Mesenchymal stem cell (in vitro differentiated cells and primary cell): ENCODE data around the gene MARK1.

ENCODE experiments used
- DNase-seq: peaks from one replicate; pipeline ENCODE4 v3.0.0-alpha.2; 2013
- H2AFZ ChIP-seq: one replicate; pipeline ENCODE4 v1.6.1; 2013; ENCODE audit warnings: low read depth, mild to moderate bottlenecking, control low read depth, inconsistent platforms, low read length, moderate library complexity
- H2AK5ac ChIP-seq: 2 replicates; pipeline ENCODE4 v1.6.1; 2013; ENCODE audit warnings: low read length, moderate library complexity, mild to moderate bottlenecking, inconsistent platforms; ENCODE audit not compliant: severe bottlenecking
- H2BK120ac ChIP-seq: one replicate; pipeline ENCODE4 v1.6.1; 2013; ENCODE audit warnings: low read depth, mild to moderate bottlenecking, inconsistent platforms, low read length, moderate library complexity
- H2BK12ac ChIP-seq, 2 experiments: one replicate each; pipeline ENCODE4 v1.6.1; 2013; ENCODE audit warnings: inconsistent platforms in 2 of 2, low read length in 2 of 2, mild to moderate bottlenecking in 2 of 2, moderate library complexity in 2 of 2, control low read depth in 1 of 2
- H2BK15ac ChIP-seq: one replicate; pipeline ENCODE4 v1.6.1; 2013; ENCODE audit warnings: mild to moderate bottlenecking, low read depth, inconsistent platforms; ENCODE audit not compliant: poor library complexity, severe bottlenecking
- H2BK5ac ChIP-seq: 2 replicates; pipeline ENCODE4 v1.6.1; 2013; ENCODE audit warnings: low read depth, mild to moderate bottlenecking, low read length, control low read depth, inconsistent platforms; ENCODE audit not compliant: poor library complexity, severe bottlenecking
- H3K14ac ChIP-seq, 2 experiments: one replicate each; pipeline ENCODE4 v1.6.1; 2013; ENCODE audit warnings: inconsistent platforms in 2 of 2, low read length in 2 of 2, control low read depth in 1 of 2, mild to moderate bottlenecking in 1 of 2, moderate library complexity in 1 of 2
- H3K18ac ChIP-seq, 2 experiments: one replicate each; pipeline ENCODE4 v1.6.1; 2013; ENCODE audit warnings: inconsistent platforms in 2 of 2, low read length in 2 of 2, control low read depth in 1 of 2, low read depth in 1 of 2, mild to moderate bottlenecking in 1 of 2
- H3K23ac ChIP-seq, 2 experiments: one replicate each; pipeline ENCODE4 v1.6.1; 2013; ENCODE audit warnings: inconsistent platforms in 2 of 2, low read length in 2 of 2, mild to moderate bottlenecking in 2 of 2, moderate library complexity in 2 of 2, control low read depth in 1 of 2
- H3K27ac ChIP-seq: 2 replicates; pipeline ENCODE4 v1.5.1; 2013; ENCODE audit warnings: mild to moderate bottlenecking, moderate library complexity, low read length, control low read depth, inconsistent platforms; ENCODE audit not compliant: poor library complexity, severe bottlenecking
- H3K27me3 ChIP-seq, 2 experiments: 2 replicates each; pipeline versions ENCODE4 v1.6.1 to v1.7.0; 2013; ENCODE audit warnings: low read length in 2 of 2, mild to moderate bottlenecking in 2 of 2, moderate library complexity in 2 of 2, control low read depth in 1 of 2, inconsistent platforms in 1 of 2; ENCODE audit not compliant: control insufficient read depth in 1 of 2, insufficient read depth in 1 of 2
- H3K36me3 ChIP-seq, 2 experiments: 2 replicates each; pipeline versions ENCODE4 v1.6.1 to v1.7.0; 2013; ENCODE audit warnings: low read length in 2 of 2, control low read depth in 1 of 2, inconsistent platforms in 1 of 2, low read depth in 1 of 2, mild to moderate bottlenecking in 1 of 2; ENCODE audit not compliant: insufficient read depth in 2 of 2, control insufficient read depth in 1 of 2
- H3K4ac ChIP-seq, 2 experiments: one replicate each; pipeline ENCODE4 v1.6.1; 2013; ENCODE audit warnings: inconsistent platforms in 2 of 2, low read length in 2 of 2, mild to moderate bottlenecking in 2 of 2, moderate library complexity in 2 of 2, control low read depth in 1 of 2, low read depth in 1 of 2
- H3K4me1 ChIP-seq: 2 replicates; pipeline ENCODE4 v1.6.1; 2013; ENCODE audit warnings: low read depth, low read length, control low read depth; ENCODE audit not compliant: control insufficient read depth, insufficient read depth
- H3K4me2 ChIP-seq: 2 replicates; pipeline ENCODE4 v1.6.1; 2013; ENCODE audit warnings: low read length, mild to moderate bottlenecking, inconsistent platforms; ENCODE audit not compliant: poor library complexity, severe bottlenecking
- H3K4me3 ChIP-seq, 2 experiments: 2 replicates each; pipeline versions ENCODE4 v1.5.1 to v1.7.0; 2013; ENCODE audit warnings: low read length in 2 of 2, mild to moderate bottlenecking in 2 of 2, control low read depth in 1 of 2, low read depth in 1 of 2; ENCODE audit not compliant: insufficient read depth in 1 of 2
- H3K79me1 ChIP-seq: replicated peaks from 2 replicates; pipeline ENCODE4 v1.6.1; 2013; ENCODE audit warnings: mild to moderate bottlenecking, control low read depth, low read length, inconsistent platforms; ENCODE audit not compliant: poor library complexity, severe bottlenecking
- H3K9ac ChIP-seq: 2 replicates; pipeline ENCODE4 v1.7.0; 2013; ENCODE audit warnings: mild to moderate bottlenecking, low read length, moderate library complexity
- H3K9me3 ChIP-seq: 2 replicates; pipeline ENCODE4 v1.7.0; 2013; ENCODE audit warnings: mild to moderate bottlenecking, low read length; ENCODE audit not compliant: control insufficient read depth
- H4K8ac ChIP-seq: one replicate; pipeline ENCODE4 v1.6.1; 2013; ENCODE audit warnings: inconsistent platforms, mild to moderate bottlenecking, low read length, moderate library complexity
- H4K91ac ChIP-seq: one replicate; pipeline ENCODE4 v1.6.1; 2013; ENCODE audit warnings: mild to moderate bottlenecking, low read length, inconsistent platforms
- WGBS: methylation state at CpG from one replicate; pipeline ENCODE4 v1.1.7; 2013; ENCODE audit warnings: mixed read lengths; 5-methylcytosine and 5-hydroxymethylcytosine counted together

Gene MARK1

GRCh38 chr1:220498188-220498587, 29.7 kb upstream of the MARK1 start:
- Histone ChIP-seq H3K9me3 (no peaks in the 10 kb centered on the region), H2BK12ac (no peak overlapping the region), H3K14ac (no peak overlapping the region), H4K8ac (no peak overlapping the region), H4K91ac (no peak overlapping the region), H3K27me3 (no peaks in the 10 kb centered on the region), H3K27ac (no peak overlapping the region), H2BK15ac (no peak overlapping the region), H3K23ac (no peak overlapping the region), H3K79me1 (no peaks in the 10 kb centered on the region), H2AFZ (no peak overlapping the region), H2AK5ac (no peak overlapping the region), H3K9ac (peak overlapping the region; percentile 31), H3K4me3 (no peak overlapping the region), H2BK120ac (no peak overlapping the region), H3K4ac (no peak overlapping the region), H3K36me3 (no peaks in the 10 kb centered on the region), H2BK5ac (no peak overlapping the region), H3K18ac (no peak overlapping the region), H3K4me1 (no peaks in the 10 kb centered on the region), H3K4me2 (no peak overlapping the region)
- no peak for DNase-seq
- WGBS: 80% methylated on average over 2 of the region's 2 CpGs

- no peak overlapping the region for H3K27ac ChIP-seq
- H3K9ac ChIP-seq: no peak overlapping the region
Observed at GRCh38 chr1:220500372-220500771, 27.6 kb upstream of the MARK1 start.

GRCh38 chr1:220504329-220504728, 23.6 kb upstream of the MARK1 start:
- no peak overlapping the region for H2AFZ ChIP-seq
- H3K27me3 ChIP-seq: peaks cover 0 to 11% of the 10 kb centered on the region in 2 experiments
- H3K36me3 ChIP-seq: no peaks in the 10 kb centered on the region
- no peak overlapping the region for H2BK120ac ChIP-seq
- no peak overlapping the region for H3K27ac ChIP-seq
- H3K4me3 ChIP-seq: no peak overlapping the region
- H2BK15ac ChIP-seq: no peak overlapping the region
- no peak overlapping the region for H2BK12ac ChIP-seq
- no peak overlapping the region for H3K4ac ChIP-seq
- no peak overlapping the region for H4K8ac ChIP-seq
- no peak overlapping the region for H3K14ac ChIP-seq
- DNase-seq: no peak
- H3K4me2 ChIP-seq: no peak overlapping the region
- H3K9me3 ChIP-seq: no peaks in the 10 kb centered on the region
- no peak overlapping the region for H2AK5ac ChIP-seq
- WGBS: 86% methylated on average over 5 of the region's 5 CpGs
- H3K18ac ChIP-seq: no peak overlapping the region
- no peak overlapping the region for H4K91ac ChIP-seq
- H3K23ac ChIP-seq: no peak overlapping the region
- H3K79me1 ChIP-seq: no peaks in the 10 kb centered on the region
- H2BK5ac ChIP-seq: no peak overlapping the region
- H3K4me1 ChIP-seq: no peaks in the 10 kb centered on the region
- H3K9ac ChIP-seq: no peak overlapping the region

More at GRCh38 chr1:220500372-220500771, 27.6 kb upstream of the MARK1 start:
- Histone ChIP-seq H2AK5ac (no peak overlapping the region), H3K4me3 (no peak overlapping the region), H3K4me2 (no peak overlapping the region), H3K27me3 (peaks cover 0 to 11% of the 10 kb centered on the region in 2 experiments), H3K14ac (no peak overlapping the region), H4K91ac (no peak overlapping the region), H3K36me3 (no peaks in the 10 kb centered on the region), H2BK5ac (no peak overlapping the region), H2BK120ac (no peak overlapping the region), H3K4ac (no peak overlapping the region), H3K79me1 (no peaks in the 10 kb centered on the region), H3K9me3 (no peaks in the 10 kb centered on the region), H3K4me1 (no peaks in the 10 kb centered on the region), H2BK12ac (no peak overlapping the region), H3K23ac (no peak overlapping the region), H2AFZ (no peak overlapping the region), H4K8ac (no peak overlapping the region), H2BK15ac (no peak overlapping the region), H3K18ac (no peak overlapping the region)
- no peak for DNase-seq
- 100% methylated on average over 1 of the region's 1 CpG for WGBS

- Histone ChIP-seq H3K14ac (peak overlapping the region in 1 of 2 experiments; percentile 57), H3K79me1 (no peaks in the 10 kb centered on the region), H2BK5ac (no peak overlapping the region), H3K9ac (no peak overlapping the region), H2BK12ac (no peak overlapping the region), H3K4ac (no peak overlapping the region), H3K4me2 (no peak overlapping the region), H2BK120ac (no peak overlapping the region), H4K8ac (no peak overlapping the region), H3K9me3 (no peaks in the 10 kb centered on the region), H3K27me3 (peaks cover 0 to 11% of the 10 kb centered on the region in 2 experiments), H2BK15ac (no peak overlapping the region), H2AK5ac (no peak overlapping the region), H3K36me3 (no peaks in the 10 kb centered on the region), H4K91ac (no peak overlapping the region), H3K4me1 (no peaks in the 10 kb centered on the region), H3K23ac (no peak overlapping the region), H2AFZ (no peak overlapping the region), H3K27ac (no peak overlapping the region), H3K4me3 (no peak overlapping the region), H3K18ac (no peak overlapping the region)
- no peak for DNase-seq
- WGBS: 92% methylated on average over 4 of the region's 5 CpGs
Observed at GRCh38 chr1:220507085-220507484, 20.9 kb upstream of the MARK1 start.
